Measurements from ENCODE around the gene RACK1.
A peak's percentile ranks its signal among the peaks of the same experiment; 100 is the strongest.

Gene RACK1

GRCh38 chr5:181189363-181189961, 54.2 kb downstream of the RACK1 start:
- Histone ChIP-seq H3K36me3 (ENCODE audit: control insufficient read depth, low read length) (no peaks in the 10 kb centered on the region), H3K4me1 (ENCODE audit: control insufficient read depth, low read length) (peaks cover 44% of the 10 kb centered on the region), H3K9me3 (ENCODE audit: control insufficient read depth, insufficient read depth, low read length) (no peaks in the 10 kb centered on the region), H3F3A (ENCODE audit: control insufficient read depth, insufficient read depth) (peaks cover 26% of the 10 kb centered on the region), H3K79me2 (ENCODE audit: control insufficient read depth, low read length) (peaks cover 9% of the 10 kb centered on the region), H3K9me2 (replicated peaks; ENCODE audit: control insufficient read depth, low read length) (no peaks in the 10 kb centered on the region), H3K4me2 (ENCODE audit: low read length) (peak overlapping the region; percentile 98), H4K20me1 (ENCODE audit: control insufficient read depth, insufficient read depth, low read depth, low read length) (no peaks in the 10 kb centered on the region), H3K4me3 (ENCODE audit: low read length) (peak overlapping the region; percentile 94), H3K27me3 (ENCODE audit: control insufficient read depth, low read length) (no peaks in the 10 kb centered on the region), H3K27ac (ENCODE audit: low read depth, low read length) (peak overlapping the region; percentile 80)
- no peak for TF ChIP-seq EZH2phosphoT487 (IDR thresholded peaks at IDR 0.05; ENCODE audit: borderline replicate concordance, low read length)
- TF ChIP-seq, protein P1, sequence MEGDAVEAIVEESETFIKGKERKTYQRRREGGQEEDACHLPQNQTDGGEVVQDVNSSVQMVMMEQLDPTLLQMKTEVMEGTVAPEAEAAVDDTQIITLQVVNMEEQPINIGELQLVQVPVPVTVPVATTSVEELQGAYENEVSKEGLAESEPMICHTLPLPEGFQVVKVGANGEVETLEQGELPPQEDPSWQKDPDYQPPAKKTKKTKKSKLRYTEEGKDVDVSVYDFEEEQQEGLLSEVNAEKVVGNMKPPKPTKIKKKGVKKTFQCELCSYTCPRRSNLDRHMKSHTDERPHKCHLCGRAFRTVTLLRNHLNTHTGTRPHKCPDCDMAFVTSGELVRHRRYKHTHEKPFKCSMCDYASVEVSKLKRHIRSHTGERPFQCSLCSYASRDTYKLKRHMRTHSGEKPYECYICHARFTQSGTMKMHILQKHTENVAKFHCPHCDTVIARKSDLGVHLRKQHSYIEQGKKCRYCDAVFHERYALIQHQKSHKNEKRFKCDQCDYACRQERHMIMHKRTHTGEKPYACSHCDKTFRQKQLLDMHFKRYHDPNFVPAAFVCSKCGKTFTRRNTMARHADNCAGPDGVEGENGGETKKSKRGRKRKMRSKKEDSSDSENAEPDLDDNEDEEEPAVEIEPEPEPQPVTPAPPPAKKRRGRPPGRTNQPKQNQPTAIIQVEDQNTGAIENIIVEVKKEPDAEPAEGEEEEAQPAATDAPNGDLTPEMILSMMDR (IDR thresholded peaks at IDR 0.05; ENCODE audit: low read depth, low read length, poor library complexity, severe bottlenecking) = no peak

DNA sequence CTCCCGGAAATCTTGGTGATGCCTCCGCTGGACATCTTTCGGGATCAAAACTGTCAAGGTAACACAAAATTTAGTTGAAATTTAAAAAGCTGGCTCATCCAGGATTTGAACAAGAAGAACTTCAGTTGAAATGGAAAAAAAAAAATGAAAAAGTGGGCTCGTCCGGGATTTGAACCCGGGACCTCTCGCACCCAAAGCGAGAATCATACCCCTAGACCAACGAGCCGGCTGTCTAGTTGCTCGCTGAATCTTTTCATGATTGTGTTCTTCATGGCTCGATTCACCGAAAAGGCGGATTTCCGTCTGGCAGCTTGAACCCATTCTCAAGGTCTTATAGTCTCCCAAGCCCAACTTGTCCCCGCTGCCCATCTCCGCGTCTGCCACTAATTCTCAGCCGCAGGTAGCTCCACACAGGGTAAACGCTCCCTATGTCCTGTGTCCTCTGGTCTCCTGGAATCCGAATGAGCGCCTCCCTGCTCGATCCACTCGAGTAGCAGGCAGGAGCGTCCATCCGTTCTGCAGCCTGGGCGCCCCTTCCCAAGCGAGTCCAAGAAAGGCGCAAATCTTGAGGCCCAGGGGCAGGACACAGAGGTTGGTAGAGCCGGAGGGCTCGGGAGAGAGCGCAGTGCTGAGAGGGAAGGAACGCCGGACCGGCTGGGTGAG, 54.9 kb downstream of the RACK1 start:
- H3K27ac ChIP-seq (ENCODE audit: low read depth, low read length) = peak overlapping the region; percentile 80
- no peaks in the 10 kb centered on the region for H3K36me3 ChIP-seq (ENCODE audit: control insufficient read depth, low read length)
- no peak for TF ChIP-seq EZH2phosphoT487 (IDR thresholded peaks at IDR 0.05; ENCODE audit: borderline replicate concordance, low read length)
- TF ChIP-seq, protein P1 (IDR thresholded peaks at IDR 0.05; ENCODE audit: low read depth, low read length, poor library complexity, severe bottlenecking) = peak; percentile 18
- H4K20me1 ChIP-seq (ENCODE audit: control insufficient read depth, insufficient read depth, low read depth, low read length) = no peaks in the 10 kb centered on the region
- H3K4me1 ChIP-seq (ENCODE audit: control insufficient read depth, low read length) = peaks cover 47% of the 10 kb centered on the region
- H3K4me2 ChIP-seq (ENCODE audit: low read length) = peak overlapping the region; percentile 98
- peaks cover 29% of the 10 kb centered on the region for H3F3A ChIP-seq (ENCODE audit: control insufficient read depth, insufficient read depth)
- peaks cover 9% of the 10 kb centered on the region for H3K79me2 ChIP-seq (ENCODE audit: control insufficient read depth, low read length)
- peak overlapping the region; percentile 94 for H3K4me3 ChIP-seq (ENCODE audit: low read length)
- H3K9me2 ChIP-seq (replicated peaks; ENCODE audit: control insufficient read depth, low read length) = no peaks in the 10 kb centered on the region
- no peaks in the 10 kb centered on the region for H3K9me3 ChIP-seq (ENCODE audit: control insufficient read depth, insufficient read depth, low read length)
- no peaks in the 10 kb centered on the region for H3K27me3 ChIP-seq (ENCODE audit: control insufficient read depth, low read length)

GRCh38 chr5:181187500-181188213, 56.0 kb downstream of the RACK1 start:
- peaks cover 6% of the 10 kb centered on the region for H3K79me2 ChIP-seq (ENCODE audit: control insufficient read depth, low read length)
- no peaks in the 10 kb centered on the region for H3K27me3 ChIP-seq (ENCODE audit: control insufficient read depth, low read length)
- H3K4me1 ChIP-seq (ENCODE audit: control insufficient read depth, low read length) = peaks cover 50% of the 10 kb centered on the region
- no peaks in the 10 kb centered on the region for H3K36me3 ChIP-seq (ENCODE audit: control insufficient read depth, low read length)
- H3K4me2 ChIP-seq (ENCODE audit: low read length) = peak overlapping the region; percentile 98
- no peaks in the 10 kb centered on the region for H3K9me2 ChIP-seq (replicated peaks; ENCODE audit: control insufficient read depth, low read length)
- peak overlapping the region; percentile 80 for H3K27ac ChIP-seq (ENCODE audit: low read depth, low read length)
- peaks cover 29% of the 10 kb centered on the region for H3F3A ChIP-seq (ENCODE audit: control insufficient read depth, insufficient read depth)
- peak overlapping the region; percentile 94 for H3K4me3 ChIP-seq (ENCODE audit: low read length)
- no peaks in the 10 kb centered on the region for H3K9me3 ChIP-seq (ENCODE audit: control insufficient read depth, insufficient read depth, low read length)
- H4K20me1 ChIP-seq (ENCODE audit: control insufficient read depth, insufficient read depth, low read depth, low read length) = no peaks in the 10 kb centered on the region
- TF ChIP-seq, protein P1 (IDR thresholded peaks at IDR 0.05; ENCODE audit: low read depth, low read length, poor library complexity, severe bottlenecking) = peak; percentile 18
- TF ChIP-seq EZH2phosphoT487 (IDR thresholded peaks at IDR 0.05; ENCODE audit: borderline replicate concordance, low read length) = no peak

Data from DOHH2 (cell line).